Cardiac muscle cell (in vitro differentiated cells and primary cell): ENCODE data around the gene NAB2. TPM values are rescaled to one million over a fixed set of nuclear protein-coding genes. Genes with fewer than 3 reads are reported as not detected.
A peak's percentile ranks its signal among the peaks of the same experiment; 100 is the strongest.

Experiments
- DNase-seq, 2 donors: peaks; one replicate each; pipeline versions ENCODE4 v3.0.0 to v3.0.0-alpha.2; 2010 to 2017; ENCODE audit warnings: low read depth in 1 of 2, low spot score in 1 of 2
- H3K27ac ChIP-seq: fragments of 200-600 bp; sonication (generic); 2 replicates; pipeline ENCODE4 v1.5.1; 2016
- H3K27me3 ChIP-seq: fragments of 200-600 bp; sonication (generic); 2 replicates; pipeline ENCODE4 v1.6.0; 2016; ENCODE audit warnings: control low read depth
- H3K36me3 ChIP-seq: fragments of 200-600 bp; sonication (generic); 2 replicates; pipeline ENCODE4 v1.5.1; 2016; ENCODE audit warnings: control low read depth
- H3K4me1 ChIP-seq: fragments of 200-600 bp; sonication (generic); 2 replicates; pipeline ENCODE4 v1.8.1; 2017; ENCODE audit warnings: low read depth, mild to moderate bottlenecking, mixed run types
- H3K4me3 ChIP-seq: fragments of 200-600 bp; sonication (generic); 2 replicates; pipeline ENCODE4 v1.5.1; 2016; ENCODE audit warnings: mild to moderate bottlenecking
- H3K9me3 ChIP-seq: fragments of 200-600 bp; sonication (generic); 2 replicates; pipeline ENCODE4 v1.5.1; 2017; ENCODE audit warnings: low read depth, mild to moderate bottlenecking, control low read depth
- CTCF ChIP-seq: IDR thresholded peaks from 2 replicates; pipeline ENCODE4 v1.5.1; 2012; ENCODE audit warnings: low read depth, mild to moderate bottlenecking, low read length
- polyA plus RNA-seq: library from polyadenylated mRNA; unstranded; fragments of >200 nt; fragmentation: Nextera tagmentation; extraction: Ambion mirVana; gene quantifications from 2 replicates; pipeline ENCODE4 v1.2.1, GENCODE V29; 2016
- total RNA-seq: library from RNA; depleted of rRNA; stranded (reverse); fragments of >200 nt; gene quantifications from 2 replicates; pipeline ENCODE4 v1.2.3, GENCODE V29; 2016

NAB2 gene
- total and polyA plus RNA-seq, 2 experiments from 2014 or later, result 11.9 to 35.0 TPM

- TF ChIP-seq CTCF, result no peak
- H3K4me1 ChIP-seq, result peaks cover 15% of the 10 kb centered on the region
- H3K9me3 ChIP-seq, result no peaks in the 10 kb centered on the region
- H3K36me3 ChIP-seq, result no peaks in the 10 kb centered on the region
- no peaks in the 10 kb centered on the region for H3K27me3 ChIP-seq
- peak overlapping the region; percentile 31 for H3K4me3 ChIP-seq
- H3K27ac ChIP-seq, result peak overlapping the region; percentile 88
- DNase-seq, result no peak
Measured at GRCh38 chr12:57109207-57110103, 20.5 kb downstream of the NAB2 start.

GRCh38 chr12:57110104-57111030, 21.5 kb downstream of the NAB2 start:
- no peaks in the 10 kb centered on the region for H3K9me3 ChIP-seq
- H3K4me1 ChIP-seq, result peaks cover 15% of the 10 kb centered on the region
- TF ChIP-seq CTCF, result no peak
- peak; percentile 54 to 59 for DNase-seq
- peak overlapping the region; percentile 88 for H3K27ac ChIP-seq
- H3K27me3 ChIP-seq, result no peaks in the 10 kb centered on the region
- no peaks in the 10 kb centered on the region for H3K36me3 ChIP-seq
- peak overlapping the region; percentile 31 for H3K4me3 ChIP-seq

- H3K36me3 ChIP-seq, result no peaks in the 10 kb centered on the region
- H3K4me3 ChIP-seq, result peak within 1 kb of the TSS; percentile 31
- no peak for TF ChIP-seq CTCF
- no peaks in the 10 kb centered on the region for H3K27me3 ChIP-seq
- no peaks in the 10 kb centered on the region for H3K9me3 ChIP-seq
- peaks cover 15% of the 10 kb centered on the region for H3K4me1 ChIP-seq
- peak; percentile 80 to 97 for DNase-seq
- peak within 1 kb of the TSS; percentile 88 for H3K27ac ChIP-seq
Measured at GRCh38 chr12:57111031-57111734, 22.3 kb downstream of the NAB2 start, which contains the start of gene STAT6. Gene STAT6, minus strand, starts transcription at chr12:57111362. Its CDS starts 3,084 bp downstream, at chr12:57108278.

GRCh38 chr12:57112492-57113294, 23.8 kb downstream of the NAB2 start:
- DNase-seq, result no peak
- peak; percentile 81 for TF ChIP-seq CTCF
- H3K4me1 ChIP-seq, result peaks cover 14% of the 10 kb centered on the region
- H3K36me3 ChIP-seq, result no peaks in the 10 kb centered on the region
- H3K27ac ChIP-seq, result peak overlapping the region; percentile 88
- no peaks in the 10 kb centered on the region for H3K9me3 ChIP-seq
- H3K27me3 ChIP-seq, result no peaks in the 10 kb centered on the region
- H3K4me3 ChIP-seq, result peak overlapping the region; percentile 31
